Loucy (cell line): Measurements from ENCODE around the gene TAS2R43.
"Not testable (repeated sequence)": the region's sequence is repeated elsewhere in the genome, so short reads cannot be mapped to it uniquely, and the experiment has no call there.

Experiments
- H2AFZ ChIP-seq: fragments of 200-600 bp; sonication (generic); 2 replicates; pipeline ENCODE4 v1.6.0; 2016; ENCODE audit warnings: antibody characterized with exemption, mild to moderate bottlenecking, low read length, moderate library complexity
- H3F3A ChIP-seq: fragments of 200-600 bp; 2 replicates; pipeline ENCODE4 v1.6.0; 2016; ENCODE audit warnings: antibody characterized with exemption, low read depth, mild to moderate bottlenecking
- H3K27me3 ChIP-seq: fragments of 200-600 bp; sonication (generic); 2 replicates; pipeline ENCODE4 v1.6.1; 2014; ENCODE audit warnings: low read length, mild to moderate bottlenecking; ENCODE audit not compliant: insufficient read depth, poor library complexity, severe bottlenecking
- H3K36me3 ChIP-seq: fragments of 200-600 bp; sonication (generic); 2 replicates; pipeline ENCODE4 v1.6.1; 2016; ENCODE audit warnings: low read length; ENCODE audit not compliant: insufficient read depth
- H3K4me1 ChIP-seq: fragments of 200-600 bp; sonication (generic); 2 replicates; pipeline ENCODE4 v1.5.1; 2014; ENCODE audit warnings: low read length, mild to moderate bottlenecking; ENCODE audit not compliant: insufficient read depth, poor library complexity, severe bottlenecking
- H3K4me2 ChIP-seq: fragments of 200-600 bp; sonication (generic); 2 replicates; pipeline ENCODE4 v1.6.0; 2014; ENCODE audit warnings: antibody characterized with exemption, low read length, low read depth, mild to moderate bottlenecking; ENCODE audit not compliant: poor library complexity, severe bottlenecking
- H3K4me3 ChIP-seq: fragments of 200-600 bp; sonication (generic); 2 replicates; pipeline ENCODE4 v1.5.1; 2014; ENCODE audit warnings: low read length, mild to moderate bottlenecking, mixed read lengths; ENCODE audit not compliant: poor library complexity, severe bottlenecking
- H3K79me2 ChIP-seq: fragments of 200-600 bp; sonication (generic); 2 replicates; pipeline ENCODE4 v1.6.1; 2014; ENCODE audit warnings: low read length; ENCODE audit not compliant: insufficient read depth
- H3K9ac ChIP-seq: fragments of 200-600 bp; sonication (generic); 2 replicates; pipeline ENCODE4 v1.6.0; 2014; ENCODE audit warnings: mild to moderate bottlenecking, low read depth, low read length, moderate library complexity; ENCODE audit not compliant: poor library complexity, severe bottlenecking
- H3K9me2 ChIP-seq: fragments of 200-600 bp; sonication (generic); replicated peaks from 2 replicates; pipeline ENCODE4 v1.6.1; 2016; ENCODE audit warnings: low read depth, low read length, mixed read lengths
- H3K9me3 ChIP-seq: fragments of 200-600 bp; sonication (generic); 2 replicates; pipeline ENCODE4 v1.6.1; 2014; ENCODE audit warnings: mild to moderate bottlenecking, antibody characterized with exemption, low read length, low read depth; ENCODE audit not compliant: insufficient read depth
- H4K20me1 ChIP-seq: fragments of 200-600 bp; sonication (generic); 2 replicates; pipeline ENCODE4 v1.6.0; 2014; ENCODE audit warnings: antibody characterized with exemption, low read length, mild to moderate bottlenecking; ENCODE audit not compliant: insufficient read depth, poor library complexity, severe bottlenecking
- CTCF ChIP-seq: fragments of 200-600 bp; sonication (generic); conservative IDR thresholded peaks from 2 replicates; pipeline ENCODE4 v1.5.1; 2014; ENCODE audit warnings: mild to moderate bottlenecking, antibody characterized with exemption, low read length
- EZH2phosphoT487 ChIP-seq: fragments of 200-600 bp; IDR thresholded peaks from 2 replicates; pipeline ENCODE4 v1.6.1; 2018; ENCODE audit warnings: antibody characterized with exemption, mild to moderate bottlenecking, moderate library complexity, borderline replicate concordance

The TAS2R43 gene

GRCh38 chr12:11067514-11067913 is 24.6 kb downstream of the TAS2R43 start:
- Histone ChIP-seq H3K4me2 (no peak overlapping the region), H2AFZ (no peak overlapping the region), H3K36me3 (no peaks in the 10 kb centered on the region), H3K79me2 (no peaks in the 10 kb centered on the region), H3K9me2 (no peaks in the 10 kb centered on the region), H3K9me3 (no peaks in the 10 kb centered on the region), H3K9ac (no peak overlapping the region), H3K4me1 (no peaks in the 10 kb centered on the region), H4K20me1 (no peaks in the 10 kb centered on the region), H3K4me3 (no peak overlapping the region), H3F3A (no peaks in the 10 kb centered on the region), H3K27me3 (no peaks in the 10 kb centered on the region)
- TF ChIP-seq EZH2phosphoT487 (no peak), CTCF (no peak)

GRCh38 chr12:11062194-11062593 is 29.9 kb downstream of the TAS2R43 start, which contains the start of gene TAS2R46:
TSS of gene TAS2R46 (minus strand) at chr12:11062294. CDS start at chr12:11062294, 0 bp downstream.
- not testable (repeated sequence) for H3K79me2 ChIP-seq, H3F3A ChIP-seq, H2AFZ ChIP-seq, H3K9me3 ChIP-seq, H4K20me1 ChIP-seq, H3K4me1 ChIP-seq, H3K27me3 ChIP-seq, H3K4me2 ChIP-seq, H3K9ac ChIP-seq, H3K36me3 ChIP-seq, H3K4me3 ChIP-seq, H3K9me2 ChIP-seq

GRCh38 chr12:11059784-11060183 is 32.3 kb downstream of the TAS2R43 start:
- Histone ChIP-seq H3F3A (no peaks in the 10 kb centered on the region), H3K9me3 (no peaks in the 10 kb centered on the region), H4K20me1 (no peaks in the 10 kb centered on the region), H3K4me1 (no peaks in the 10 kb centered on the region), H3K4me2 (no peak overlapping the region), H3K36me3 (no peaks in the 10 kb centered on the region), H3K4me3 (no peak overlapping the region), H3K79me2 (no peaks in the 10 kb centered on the region), H3K9me2 (no peaks in the 10 kb centered on the region), H2AFZ (no peak overlapping the region), H3K9ac (no peak overlapping the region), H3K27me3 (no peaks in the 10 kb centered on the region)
- no peak for TF ChIP-seq EZH2phosphoT487
- TF ChIP-seq CTCF = no peak

GRCh38 chr12:11059041-11059440 is 33.1 kb downstream of the TAS2R43 start:
- Histone ChIP-seq H3K4me1 (no peaks in the 10 kb centered on the region), H3F3A (no peaks in the 10 kb centered on the region), H3K27me3 (no peaks in the 10 kb centered on the region), H3K4me2 (no peak overlapping the region), H4K20me1 (no peaks in the 10 kb centered on the region), H3K79me2 (no peaks in the 10 kb centered on the region), H2AFZ (no peak overlapping the region), H3K4me3 (no peak overlapping the region), H3K9me3 (no peaks in the 10 kb centered on the region), H3K9me2 (no peaks in the 10 kb centered on the region), H3K36me3 (no peaks in the 10 kb centered on the region), H3K9ac (no peak overlapping the region)
- no peak for TF ChIP-seq EZH2phosphoT487
- no peak for TF ChIP-seq CTCF
